K562 (cell line): ENCODE measurements around the gene MTHFR. TPM values are rescaled to one million over a fixed set of nuclear protein-coding genes. Genes with fewer than 3 reads are reported as not detected.

ENCODE experiments used
- ATAC-seq: fragments of 200-7000 bp; cut with Tn5 transposase; 3 replicates; pipeline ENCODE4 v1.9.1; 2020; ENCODE audit warnings: moderate library complexity
- BruUV-seq: library from RNA; stranded (reverse); fragments of 400-500 nt; replicated peaks from 2 replicates; lab custom pipeline; 2021; lab: Mats Ljungman, UMichigan
- CTCF ChIA-PET: fragments of 300-600 bp; formaldehyde crosslinking; extraction: SDS; loops from one replicate; lab custom pipeline; 2021; ENCODE audit warnings: low intra/inter-chr PET ratio; lab: Yijun Ruan, JAX
- POLR2A ChIA-PET: fragments of 300-600, 350-650 bp; sonication (Branson Sonifier 250); formaldehyde crosslinking; extraction: SDS; loops from one replicate; lab custom pipeline; 2021; ENCODE audit warnings: antibody characterized with exemption, inconsistent platforms; lab: Yijun Ruan, JAX
- DNase-seq, 4 experiments: peaks; one replicate each; pipeline versions ENCODE4 v3.0.0 to v3.0.0-alpha.2; 2011 to 2018; ENCODE audit warnings: low spot score in 3 of 4, mixed read lengths in 3 of 4; ENCODE audit errors: extremely low read depth in 1 of 4
- FAIRE-seq: peaks from 2 replicates; lab custom pipeline; 2011; peaks lifted over from hg19 to GRCh38; lab: Jason Lieb, UNC
- H2AFZ ChIP-seq: 2 replicates; pipeline ENCODE4 v1.6.0; 2011; ENCODE audit warnings: low read depth, low read length, control low read depth, inconsistent platforms
- H3K27ac ChIP-seq: fragments of 200-600 bp; 3 replicates; pipeline ENCODE4 v1.8.0; 2011; ENCODE audit warnings: low read depth, mild to moderate bottlenecking, control low read depth, inconsistent platforms, low read length, moderate library complexity, mixed read lengths; ENCODE audit errors: extremely low read depth
- H3K27me3 ChIP-seq, 2 experiments: fragments of 300-600 bp in 1 of 2; 2 replicates in 1 of 2; 3 replicates in 1 of 2; pipeline versions ENCODE4 v1.6.0 to v1.8.0; 2011; ENCODE audit warnings: inconsistent platforms in 2 of 2, low read length in 2 of 2, mild to moderate bottlenecking in 1 of 2, mixed read lengths in 1 of 2, moderate library complexity in 1 of 2; ENCODE audit not compliant: control insufficient read depth in 2 of 2, insufficient read depth in 2 of 2
- H3K36me3 ChIP-seq: fragments of 300-600 bp; 3 replicates; pipeline ENCODE4 v1.8.0; 2011; ENCODE audit warnings: mild to moderate bottlenecking, low read length, inconsistent platforms; ENCODE audit not compliant: control insufficient read depth, insufficient read depth
- H3K4me1 ChIP-seq, 2 experiments: fragments of 200-600 bp in 1 of 2; replicated peaks in 1 of 2; 2 replicates in 1 of 2; 3 replicates in 1 of 2; pipeline versions ENCODE4 v1.5.1 to v1.8.0; 2011; ENCODE audit warnings: inconsistent platforms in 2 of 2, low read length in 2 of 2, mild to moderate bottlenecking in 1 of 2, mixed read lengths in 1 of 2, moderate library complexity in 1 of 2; ENCODE audit not compliant: control insufficient read depth in 2 of 2, insufficient read depth in 2 of 2
- H3K4me2 ChIP-seq: 2 replicates; pipeline ENCODE4 v1.6.1; 2011; ENCODE audit warnings: low read length, control low read depth, inconsistent platforms, mixed read lengths; ENCODE audit not compliant: insufficient read depth
- H3K4me3 ChIP-seq: fragments of 200-600 bp; sonication (generic), shearing (Covaris generic); 2 replicates; pipeline ENCODE4 v1.5.1; 2016; ENCODE audit warnings: control low read depth, inconsistent platforms
- H3K79me2 ChIP-seq: fragments of 200-600 bp; 3 replicates; pipeline ENCODE4 v1.8.0; 2011; ENCODE audit warnings: low read length, inconsistent platforms; ENCODE audit not compliant: control insufficient read depth, insufficient read depth
- H3K9ac ChIP-seq, 2 experiments: 2 replicates each; pipeline versions ENCODE4 v1.6.0 to v1.6.1; 2011; ENCODE audit warnings: low read depth in 2 of 2, low read length in 2 of 2, control low read depth in 1 of 2, inconsistent platforms in 1 of 2, mild to moderate bottlenecking in 1 of 2, mixed read lengths in 1 of 2; ENCODE audit not compliant: insufficient read depth in 1 of 2
- H3K9me1 ChIP-seq: one replicate; pipeline ENCODE4 v1.6.0; 2011; ENCODE audit warnings: inconsistent platforms, mild to moderate bottlenecking, low read length, moderate library complexity; ENCODE audit not compliant: control insufficient read depth, insufficient read depth
- H3K9me3 ChIP-seq: replicated peaks from 2 replicates; pipeline ENCODE4 v1.5.1; 2011; ENCODE audit warnings: low read depth, low read length, inconsistent platforms; ENCODE audit not compliant: control insufficient read depth, insufficient read depth
- H4K20me1 ChIP-seq: replicated peaks from 2 replicates; pipeline ENCODE4 v1.6.1; 2011; ENCODE audit warnings: low read length, inconsistent platforms, mixed read lengths; ENCODE audit not compliant: control insufficient read depth, insufficient read depth
- ETS1 ChIP-seq: conservative IDR thresholded peaks from 2 replicates; pipeline ENCODE4 v1.6.1; 2011; ENCODE audit warnings: low read depth, mild to moderate bottlenecking, low read length; ENCODE audit not compliant: control insufficient read depth
- FOXA1 ChIP-seq: fragments of 450-650 bp; IDR thresholded peaks from 2 replicates; pipeline ENCODE4 v1.6.1; 2016; ENCODE audit warnings: mild to moderate bottlenecking, borderline replicate concordance
- IRF2 ChIP-seq: sonication (generic); formaldehyde crosslinking; IDR thresholded peaks from 2 replicates; pipeline ENCODE4 v1.8.1; 2022; ENCODE audit warnings: mild to moderate bottlenecking, missing genetic modification reagents
- NR1H2 ChIP-seq: sonication (generic); formaldehyde crosslinking; IDR thresholded peaks from 2 replicates; pipeline ENCODE4 v1.4.0; 2020; ENCODE audit warnings: mild to moderate bottlenecking, missing genetic modification reagents
- PCBP1 ChIP-seq: fragments of 200-400 bp; formaldehyde crosslinking; IDR thresholded peaks from 2 replicates; pipeline ENCODE4 v1.6.1; 2018; ENCODE audit warnings: mild to moderate bottlenecking, low read depth, low read length; ENCODE audit not compliant: poor library complexity, severe bottlenecking
- RBFOX2 ChIP-seq: fragments of 200-400 bp; formaldehyde crosslinking; IDR thresholded peaks from 2 replicates; pipeline ENCODE4 v1.6.1; 2017; ENCODE audit warnings: low read depth, mild to moderate bottlenecking, low read length, moderate library complexity
- SMAD2 ChIP-seq: fragments of 150-350 bp; IDR thresholded peaks from 2 replicates; pipeline ENCODE4 v1.6.1; 2014; ENCODE audit warnings: low read depth, mild to moderate bottlenecking, low read length
- SMAD4 ChIP-seq: fragments of 250-450 bp; sonication (Bioruptor Pico); conservative IDR thresholded peaks from 2 replicates; pipeline ENCODE4 v1.8.0; 2021; ENCODE audit warnings: inconsistent platforms, mild to moderate bottlenecking, moderate library complexity
- SMARCC2 ChIP-seq: fragments of 450-650 bp; IDR thresholded peaks from 2 replicates; pipeline ENCODE4 v1.6.1; 2017; ENCODE audit warnings: antibody characterized with exemption, moderate library complexity, mild to moderate bottlenecking, low read depth
- WHSC1 ChIP-seq: IDR thresholded peaks from one replicate; pipeline ENCODE4 v1.6.1; 2012; ENCODE audit warnings: low read length, control low read depth, inconsistent platforms
- ZC3H11A ChIP-seq: IDR thresholded peaks from 2 replicates; pipeline ENCODE4 v1.6.1; 2012; ENCODE audit warnings: low read depth, low read length, improper control_type of control experiment
- ZNF175 ChIP-seq: fragments of 200-800 bp; sonication (Bioruptor generic); IDR thresholded peaks from 2 replicates; pipeline ENCODE4 v1.6.1; 2016; ENCODE audit warnings: low read depth, mild to moderate bottlenecking, missing genetic modification characterization, missing compliant biosample characterization
- ZNF224 ChIP-seq: sonication (generic); formaldehyde crosslinking; IDR thresholded peaks from 2 replicates; pipeline ENCODE4 v1.8.0; 2022; ENCODE audit warnings: mild to moderate bottlenecking, missing genetic modification reagents
- WGBS: fragments of 100-300 bp; shearing (Covaris generic); methylation state at CpG from one replicate; pipeline ENCODE4 v1.1.6; 2016; ENCODE audit warnings: low coverage, mixed read lengths; ENCODE audit not compliant: insufficient coverage; ENCODE audit errors: missing lambda C conversion rate; 5-methylcytosine and 5-hydroxymethylcytosine counted together
- in situ Hi-C: fragments of 300-500 bp; cut with MboI; formaldehyde crosslinking; loops from 4 replicates; pipeline ENCODE4 v1.15.0; 2018; ENCODE audit warnings: inconsistent platforms, mixed read lengths
- intact Hi-C: fragments of 100-400 bp; cut with micrococcal nuclease; formaldehyde crosslinking; loops from 2 replicates; pipeline ENCODE4 v1.14.2; 2022
- polyA plus RNA-seq, 8 experiments: library from polyadenylated mRNA; depleted of rRNA in 4 of 8; stranded (reverse) in 5 of 8; unstranded in 3 of 8; fragments of >200 nt; fragmentation: Nextera tagmentation in 2 of 8; fragmentation: Illumina TruSeq in 1 of 8; extraction: Ambion mirVana in 2 of 8; extraction: Trizol in 1 of 8; gene quantifications; 2 replicates each; pipeline versions ENCODE4 v1.2.1 to v1.2.3, GENCODE V29; 2011 to 2014; ENCODE audit warnings: inconsistent platforms in 1 of 8, missing spikeins in 1 of 8
- total RNA-seq, 7 experiments: library from RNA; depleted of rRNA in 6 of 7; stranded (reverse); fragments of >200 nt in 6 of 7; fragmentation: Illumina TruSeq in 2 of 7; extraction: Trizol in 2 of 7; gene quantifications; 2 replicates each; pipeline versions ENCODE4 v1.2.1 to v1.2.3, GENCODE V29; 2011 to 2021; ENCODE audit warnings: low replicate concordance in 1 of 7
- TF ChIP-seq, protein P1 (sequence below): sonication (generic); formaldehyde crosslinking; IDR thresholded peaks from 2 replicates; pipeline ENCODE4 v1.8.0; 2022; ENCODE audit warnings: mild to moderate bottlenecking, missing genetic modification reagents, borderline replicate concordance
- TF ChIP-seq, protein P2 (sequence below): sonication (generic); formaldehyde crosslinking; IDR thresholded peaks from 2 replicates; pipeline ENCODE4 v1.8.1; 2023; ENCODE audit warnings: mild to moderate bottlenecking, missing genetic modification reagents

MTHFR gene
- total and polyA plus RNA-seq, 9 of the 15 experiments (the other 6 are each of a cell fraction or from before 2014, with no cell fraction given) = 5.0 to 104 (median 62.6) TPM

DNA sequence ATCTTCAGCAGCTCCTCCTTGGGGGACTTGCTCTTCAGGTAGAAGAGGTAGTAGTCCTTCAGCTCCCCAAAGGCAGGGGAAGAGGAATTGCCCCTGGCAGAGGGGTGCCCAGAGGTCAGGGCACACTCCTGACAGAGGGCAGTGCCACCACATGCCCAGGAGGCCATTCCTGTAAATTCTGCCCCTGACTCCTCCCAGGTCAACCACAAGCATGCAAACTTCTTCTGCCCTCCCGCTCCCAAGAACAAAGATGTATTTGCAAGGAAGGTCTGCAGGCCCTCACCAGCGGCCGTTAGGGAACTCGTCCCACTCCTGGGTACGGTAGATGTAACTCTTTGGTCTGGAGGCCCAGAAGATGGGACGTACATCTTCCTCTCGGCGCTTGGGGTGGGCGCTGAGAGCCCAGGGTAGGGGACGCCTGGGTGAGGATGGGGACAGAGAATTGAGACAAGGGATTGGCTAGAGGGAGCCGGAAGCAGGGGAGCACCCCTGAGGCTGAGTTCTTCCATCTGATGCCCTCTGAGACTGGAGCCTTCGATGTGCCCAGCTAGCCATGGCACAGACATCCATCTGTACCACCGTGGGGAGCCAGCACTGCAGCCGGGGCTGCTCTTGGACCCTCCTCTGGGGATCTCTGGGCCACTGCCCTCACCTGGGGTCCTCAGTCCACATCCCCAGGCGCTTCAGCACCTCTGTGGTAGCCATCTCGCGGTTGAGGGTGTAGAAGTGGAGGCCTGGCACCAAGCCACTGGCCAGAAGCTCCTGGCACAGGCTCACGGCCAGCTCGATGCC lies 11.1 kb downstream of the MTHFR start (continued):
- TF ChIP-seq SMAD4 = peak; percentile 23; the same call in 1 of the 2 replicates
- peak; percentile 83 for TF ChIP-seq RBFOX2

GRCh38 chr1:11793819-11794218 lies 11.9 kb downstream of the MTHFR start:
- H3K9me3 ChIP-seq = no peaks in the 10 kb centered on the region
- no peak overlapping the region; the same call in 2 of the 3 replicates for H3K27ac ChIP-seq
- POLR2A ChIA-PET = interaction anchor here (0.6 to 10.5 kb wide), 14 partner anchors 9 to 319 kb away, joined by 3 to 107 read pairs (median 4); partner anchors contain the start of genes CLCN6 and MTHFR
- no peak overlapping the region for H2AFZ ChIP-seq
- BruUV-seq = no TSS peak
- in situ Hi-C loops (no loop called here), intact Hi-C loops (no loop called here)
- H3K9me1 ChIP-seq = no peaks in the 10 kb centered on the region
- H3K4me3 ChIP-seq = no peak overlapping the region
- H3K36me3 ChIP-seq = peaks cover 82% of the 10 kb centered on the region
- no peaks in the 10 kb centered on the region for H3K27me3 ChIP-seq
- CTCF ChIA-PET = no interaction called here
- ATAC-seq = no peak
- peaks cover 72 to 84% of the 10 kb centered on the region in 2 experiments for H3K4me1 ChIP-seq
- no peak overlapping the region for H3K4me2 ChIP-seq
- WGBS = 96% methylated on average over 15 of the region's 15 CpGs
- H4K20me1 ChIP-seq = no peaks in the 10 kb centered on the region
- no peak for FAIRE-seq
- DNase-seq = peak in 1 of 4 experiments; percentile 6
- peak overlapping the region in 1 of 2 experiments; percentile 54; a peak in 2 of 4 replicates for H3K9ac ChIP-seq
- peaks cover 36% of the 10 kb centered on the region for H3K79me2 ChIP-seq
- 0 out of 2 replicates have a peak, but pooled peaks have one; percentile 17 for TF ChIP-seq IRF2 (CRISPR knock-in tag)
- TF ChIP-seq, protein P1, sequence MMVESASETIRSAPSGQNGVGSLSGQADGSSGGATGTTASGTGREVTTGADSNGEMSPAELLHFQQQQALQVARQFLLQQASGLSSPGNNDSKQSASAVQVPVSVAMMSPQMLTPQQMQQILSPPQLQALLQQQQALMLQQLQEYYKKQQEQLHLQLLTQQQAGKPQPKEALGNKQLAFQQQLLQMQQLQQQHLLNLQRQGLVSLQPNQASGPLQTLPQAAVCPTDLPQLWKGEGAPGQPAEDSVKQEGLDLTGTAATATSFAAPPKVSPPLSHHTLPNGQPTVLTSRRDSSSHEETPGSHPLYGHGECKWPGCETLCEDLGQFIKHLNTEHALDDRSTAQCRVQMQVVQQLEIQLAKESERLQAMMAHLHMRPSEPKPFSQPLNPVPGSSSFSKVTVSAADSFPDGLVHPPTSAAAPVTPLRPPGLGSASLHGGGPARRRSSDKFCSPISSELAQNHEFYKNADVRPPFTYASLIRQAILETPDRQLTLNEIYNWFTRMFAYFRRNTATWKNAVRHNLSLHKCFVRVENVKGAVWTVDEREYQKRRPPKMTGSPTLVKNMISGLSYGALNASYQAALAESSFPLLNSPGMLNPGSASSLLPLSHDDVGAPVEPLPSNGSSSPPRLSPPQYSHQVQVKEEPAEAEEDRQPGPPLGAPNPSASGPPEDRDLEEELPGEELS (CRISPR knock-in tag) = no peak
- no peak for TF ChIP-seq SMARCC2
- no peak for TF ChIP-seq ZC3H11A
- TF ChIP-seq NR1H2 (CRISPR knock-in tag) = no peak
- no peak for TF ChIP-seq FOXA1
- TF ChIP-seq ZNF224 (CRISPR knock-in tag) = no peak
- 0 out of 2 replicates have a peak, but pooled peaks have one; percentile 17 for TF ChIP-seq ETS1
- no peak for TF ChIP-seq SMAD2
- TF ChIP-seq, protein P2, sequence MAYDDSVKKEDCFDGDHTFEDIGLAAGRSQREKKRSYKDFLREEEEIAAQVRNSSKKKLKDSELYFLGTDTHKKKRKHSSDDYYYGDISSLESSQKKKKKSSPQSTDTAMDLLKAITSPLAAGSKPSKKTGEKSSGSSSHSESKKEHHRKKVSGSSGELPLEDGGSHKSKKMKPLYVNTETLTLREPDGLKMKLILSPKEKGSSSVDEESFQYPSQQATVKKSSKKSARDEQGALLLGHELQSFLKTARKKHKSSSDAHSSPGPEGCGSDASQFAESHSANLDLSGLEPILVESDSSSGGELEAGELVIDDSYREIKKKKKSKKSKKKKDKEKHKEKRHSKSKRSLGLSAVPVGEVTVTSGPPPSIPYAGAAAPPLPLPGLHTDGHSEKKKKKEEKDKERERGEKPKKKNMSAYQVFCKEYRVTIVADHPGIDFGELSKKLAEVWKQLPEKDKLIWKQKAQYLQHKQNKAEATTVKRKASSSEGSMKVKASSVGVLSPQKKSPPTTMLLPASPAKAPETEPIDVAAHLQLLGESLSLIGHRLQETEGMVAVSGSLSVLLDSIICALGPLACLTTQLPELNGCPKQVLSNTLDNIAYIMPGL (CRISPR knock-in tag) = 0 out of 2 replicates have a peak, but pooled peaks have one; percentile 29
- TF ChIP-seq ZNF175 (CRISPR knock-in tag) = no peak
- TF ChIP-seq RBFOX2 = peak; percentile 77
- no peak for TF ChIP-seq PCBP1
- TF ChIP-seq WHSC1 = no peak
